SH-SY5Y (cell line): ENCODE measurements around the gene TXNIP.

Experiments used
- GATA2 ChIP-seq: IDR thresholded peaks from 2 replicates; pipeline ENCODE4 v1.6.1; 2011; ENCODE audit warnings: mild to moderate bottlenecking, low read depth, low read length
- GATA3 ChIP-seq: IDR thresholded peaks from 2 replicates; pipeline ENCODE4 v1.6.1; 2011; ENCODE audit warnings: low read depth, mild to moderate bottlenecking, low read length, moderate library complexity

The TXNIP gene

DNA sequence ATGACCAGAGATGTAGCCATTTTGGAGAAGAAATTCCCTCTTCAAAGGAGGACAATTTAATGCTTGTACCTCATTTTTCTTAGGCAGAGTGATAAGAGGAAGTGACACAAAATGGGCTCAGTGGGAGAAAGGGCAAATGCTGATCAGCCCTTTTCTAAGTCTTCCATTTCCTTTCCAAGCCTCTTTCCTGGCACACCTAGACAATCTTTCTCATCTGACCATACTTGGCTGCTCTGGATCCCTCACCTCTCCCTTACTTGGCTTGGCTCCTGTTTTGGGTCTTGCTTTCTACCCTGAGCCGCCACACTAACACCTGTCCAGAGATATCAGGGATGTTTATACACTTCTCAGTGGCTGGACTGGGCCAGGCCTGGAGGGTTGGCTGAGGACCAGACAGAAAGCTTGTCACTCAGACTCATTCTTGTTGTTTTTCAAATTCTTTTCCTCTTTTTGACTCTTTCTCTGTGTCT is 13.1 kb downstream of the TXNIP start:
- TF ChIP-seq GATA2 (no peak), GATA3 (no peak)

DNA sequence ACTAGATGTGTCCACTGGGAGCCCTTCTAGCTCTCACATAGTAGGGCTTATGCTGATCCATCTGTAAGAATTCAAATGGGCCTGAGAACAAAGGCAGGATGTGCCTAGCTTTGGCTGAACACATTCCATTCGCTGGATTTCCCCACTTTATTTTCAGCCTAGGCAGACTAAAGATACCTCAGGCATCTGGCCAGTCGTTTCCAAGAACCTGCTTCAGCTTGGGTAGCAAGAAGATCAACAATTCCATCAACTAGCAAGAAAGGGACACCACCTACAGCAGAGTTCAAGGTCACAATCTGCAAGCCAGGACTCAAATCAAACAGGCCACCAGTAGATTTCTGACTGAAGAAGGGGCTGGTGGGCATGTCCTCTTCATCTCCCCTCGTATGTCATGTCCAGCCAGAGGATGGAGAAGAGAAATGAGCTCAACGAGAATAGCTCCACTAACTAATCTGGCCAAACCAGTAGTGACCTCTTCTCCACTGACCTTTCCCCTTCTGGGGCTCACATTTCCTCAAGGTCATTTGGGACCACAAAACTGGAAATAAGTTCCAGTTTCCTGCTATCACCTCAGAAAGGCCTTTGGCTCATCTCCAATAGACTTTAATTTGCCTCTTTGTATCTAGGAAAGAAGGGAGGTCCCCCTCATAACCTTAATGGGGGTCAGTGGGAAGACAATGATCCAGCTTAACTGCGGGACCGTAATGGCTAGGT is 14.2 kb downstream of the TXNIP start:
- TF ChIP-seq GATA3 = no peak
- no peak for TF ChIP-seq GATA2

- TF ChIP-seq GATA2 = no peak
These were observed 15.9 kb downstream of the TXNIP start for GRCh38 chr1:145980457-145980994.

GRCh38 chr1:145979746-145980456 is 16.5 kb downstream of the TXNIP start:
- TF ChIP-seq GATA3 (no peak), GATA2 (no peak)

DNA sequence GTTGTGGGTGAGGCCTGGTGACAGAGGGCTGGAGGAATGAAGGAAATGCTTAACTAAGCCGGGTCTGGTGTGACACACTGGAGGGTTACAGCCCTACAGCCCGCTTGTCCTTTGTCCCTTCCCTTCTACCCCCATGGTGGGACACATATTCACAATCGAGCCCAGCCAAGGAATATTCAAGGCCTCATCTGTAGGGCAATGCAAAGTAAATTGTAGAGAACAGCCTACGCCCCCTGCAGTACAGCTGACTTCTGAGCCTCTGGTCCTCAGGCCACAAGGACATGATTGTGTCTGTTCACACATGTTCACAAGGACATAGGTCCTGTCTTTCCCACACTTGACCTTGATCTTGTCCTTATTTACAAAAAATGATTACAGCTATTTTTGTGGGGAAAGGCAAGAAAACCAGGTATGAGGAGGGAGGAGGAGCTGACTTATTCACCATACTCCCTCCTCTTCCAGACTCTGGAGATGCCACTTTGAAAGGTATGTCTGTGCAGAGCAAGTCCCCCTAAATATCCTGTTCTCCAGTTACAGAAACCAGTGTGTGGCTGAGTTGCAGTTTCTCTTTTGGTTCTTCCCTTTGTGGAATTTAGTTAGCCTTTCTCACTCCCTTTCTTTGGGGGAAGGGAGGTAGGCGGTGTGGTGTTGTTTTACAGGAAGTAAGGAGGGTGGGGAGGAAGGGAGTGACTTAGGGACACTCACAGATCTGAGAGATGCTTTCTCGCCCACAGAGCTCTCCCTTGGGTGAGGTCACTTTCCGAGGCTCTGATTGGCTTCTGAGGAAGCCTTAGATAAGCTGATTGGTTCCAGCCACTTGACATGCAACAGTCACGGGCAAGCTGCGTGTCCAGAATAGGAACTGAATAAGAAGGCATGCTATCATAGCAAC is 17.3 kb downstream of the TXNIP start:
- TF ChIP-seq GATA2 (peak; percentile 10; the same call in 1 of the 2 replicates), GATA3 (no peak)

- TF ChIP-seq GATA2 = no peak
- no peak for TF ChIP-seq GATA3
These were observed 17.9 kb downstream of the TXNIP start for GRCh38 chr1:145978471-145978853.

DNA sequence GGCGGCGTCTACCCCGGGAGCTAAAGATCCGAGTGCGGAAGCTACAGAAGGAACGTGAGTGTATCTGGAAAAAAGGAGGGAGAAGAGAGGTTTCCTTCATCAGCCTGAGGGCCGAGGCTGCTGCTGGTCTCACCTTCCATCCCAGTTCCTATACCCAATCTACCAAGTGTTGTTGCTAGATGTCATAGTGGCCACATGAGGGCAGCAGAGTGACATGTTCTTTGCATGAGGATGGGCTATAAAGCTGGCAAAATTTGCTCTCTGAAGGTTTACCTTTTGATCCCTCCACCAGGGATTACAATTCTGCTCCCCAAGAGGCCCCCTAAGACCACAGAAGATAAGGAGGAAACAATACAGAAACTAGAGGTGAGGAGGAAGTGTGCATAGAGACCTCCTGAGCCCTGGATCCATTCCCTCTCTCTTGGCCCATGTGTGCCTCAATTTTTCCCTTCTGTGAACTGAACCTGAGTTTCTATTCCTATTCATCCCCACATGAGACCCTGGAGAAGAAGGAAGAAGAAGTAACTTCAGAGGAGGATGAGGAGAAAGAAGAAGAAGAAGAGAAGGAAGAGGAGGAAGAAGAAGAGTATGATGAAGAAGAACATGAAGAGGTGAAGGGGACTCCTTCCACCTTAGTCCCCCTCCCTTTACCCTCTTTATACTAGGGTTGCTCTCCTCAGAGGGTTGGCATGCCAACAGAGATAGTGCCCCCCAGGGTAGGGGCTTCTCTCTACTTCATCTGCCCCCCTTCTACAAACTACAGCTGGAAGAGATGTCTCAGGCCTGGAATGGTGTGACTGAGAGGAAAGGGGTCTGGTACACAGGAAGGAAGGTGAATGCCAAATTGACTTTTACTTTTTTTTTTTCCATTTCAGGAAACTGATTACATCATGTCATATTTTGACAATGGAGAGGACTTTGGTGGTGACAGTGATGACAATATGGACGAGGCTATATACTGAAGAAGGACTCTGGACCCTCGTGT is 18.6 kb downstream of the TXNIP start:
- TF ChIP-seq GATA3 (no peak), GATA2 (no peak)

- TF ChIP-seq GATA3 (no peak), GATA2 (no peak)
These were observed 19.4 kb downstream of the TXNIP start for GRCh38 chr1:145977016-145977415.

- TF ChIP-seq GATA3 (no peak), GATA2 (no peak)
These were observed 21.2 kb downstream of the TXNIP start for GRCh38 chr1:145975216-145975615.

- TF ChIP-seq GATA2 (no peak), GATA3 (no peak)
These were observed 21.7 kb downstream of the TXNIP start for GRCh38 chr1:145974721-145975120.

GRCh38 chr1:145972580-145972979 is 23.8 kb downstream of the TXNIP start:
- TF ChIP-seq GATA2 (no peak), GATA3 (no peak)

- TF ChIP-seq GATA2 = no peak
- no peak for TF ChIP-seq GATA3
These were observed 29.1 kb downstream of the TXNIP start for GRCh38 chr1:145967288-145967687.

DNA sequence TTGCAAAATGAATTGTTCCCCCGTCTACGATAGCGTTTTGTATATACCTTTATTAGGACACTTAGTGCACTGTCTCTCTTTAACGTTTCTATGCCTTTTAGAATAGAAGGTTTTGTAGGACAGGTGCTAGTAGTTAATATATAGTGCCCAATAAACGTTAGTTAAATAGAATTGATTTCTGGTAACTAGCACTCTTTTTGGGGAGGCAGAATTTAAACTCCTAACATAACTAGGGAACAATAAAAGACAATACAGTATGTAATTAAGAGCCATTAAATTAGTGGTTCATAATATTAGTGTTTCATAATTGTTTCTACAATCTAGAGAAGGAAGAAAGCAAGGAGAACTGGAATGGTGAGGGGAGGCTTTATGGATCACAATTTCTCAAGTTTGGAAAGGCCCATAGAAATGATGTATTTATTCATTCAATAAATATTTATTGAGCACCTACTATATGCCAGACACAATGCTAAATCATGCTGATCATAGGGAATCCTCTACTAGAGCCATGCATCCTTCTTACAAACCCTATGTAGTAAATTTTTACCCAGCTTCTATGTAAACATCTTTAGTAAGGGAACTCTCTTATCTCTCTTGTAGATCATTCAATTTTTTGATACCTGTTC is 31.1 kb downstream of the TXNIP start:
- TF ChIP-seq GATA3 (no peak), GATA2 (no peak)
